EH (cell line): ENCODE measurements around the gene YKT6.
"Not testable (repeated sequence)": the region's sequence is repeated elsewhere in the genome, so short reads cannot be mapped to it uniquely, and the experiment has no call there.

ENCODE experiments used
- DNase-seq: peaks from one replicate; pipeline ENCODE4 v3.0.0-alpha.2; 2015; ENCODE audit warnings: low read depth

The YKT6 gene

GRCh38 chr7:44193011-44193802 is 7.6 kb upstream of the YKT6 start:
- DNase-seq = no peak

GRCh38 chr7:44194069-44194468 is 6.7 kb upstream of the YKT6 start:
- peak; percentile 53 for DNase-seq

GRCh38 chr7:44194562-44195145 is 6.1 kb upstream of the YKT6 start:
- DNase-seq = no peak

- no peak for DNase-seq
Observed at GRCh38 chr7:44195889-44196288, 4.9 kb upstream of the YKT6 start.

GRCh38 chr7:44196450-44196872 is 4.3 kb upstream of the YKT6 start:
- DNase-seq = peak; percentile 69

GRCh38 chr7:44197474-44197873 is 3.3 kb upstream of the YKT6 start:
- no peak for DNase-seq

GRCh38 chr7:44200163-44200562 is 615 bp upstream of the YKT6 start:
- not testable (repeated sequence) for DNase-seq

GRCh38 chr7:44201813-44202212 is 1.0 kb downstream of the YKT6 start:
- peak; percentile 37 for DNase-seq

GRCh38 chr7:44206008-44206407 is 5.2 kb downstream of the YKT6 start:
- DNase-seq = no peak

- DNase-seq = no peak
Observed at GRCh38 chr7:44208085-44208484, 7.3 kb downstream of the YKT6 start.

- DNase-seq = no peak
Observed at GRCh38 chr7:44210107-44210506, 9.3 kb downstream of the YKT6 start.

GRCh38 chr7:44211126-44211675 is 10.4 kb downstream of the YKT6 start:
- no peak for DNase-seq

GRCh38 chr7:44212018-44212417 is 11.2 kb downstream of the YKT6 start:
- no peak for DNase-seq

GRCh38 chr7:44212581-44213184 is 11.9 kb downstream of the YKT6 start:
- DNase-seq = no peak

- DNase-seq = no peak
Observed at GRCh38 chr7:44213206-44213876, 12.6 kb downstream of the YKT6 start.

GRCh38 chr7:44213877-44214388 is 13.2 kb downstream of the YKT6 start:
- no peak for DNase-seq

- DNase-seq = no peak
Observed at GRCh38 chr7:44215531-44215930, 14.8 kb downstream of the YKT6 start.

GRCh38 chr7:44216019-44216418 is 15.2 kb downstream of the YKT6 start:
- no peak for DNase-seq

GRCh38 chr7:44216521-44217222 is 15.9 kb downstream of the YKT6 start:
- no peak for DNase-seq

- DNase-seq = no peak
Observed at GRCh38 chr7:44217223-44217714, 16.5 kb downstream of the YKT6 start.

- DNase-seq = no peak
Observed at GRCh38 chr7:44217852-44218402, 17.1 kb downstream of the YKT6 start.
